ENCODE measurements around the gene MLLT10. TPM values are rescaled to one million over a fixed set of nuclear protein-coding genes. Genes with fewer than 3 reads are reported as not detected.

Gene MLLT10
- total RNA-seq, 1 donor from 2014 or later: 43.9 TPM

- Mint-ChIP-seq H3K27ac (ENCODE audit: unreplicated experiment) (peak overlapping the region; percentile 98), H3K36me3 (ENCODE audit: unreplicated experiment) (no peaks in the 10 kb centered on the region), H3K9me3 (ENCODE audit: unreplicated experiment) (no peaks in the 10 kb centered on the region), H3K27me3 (ENCODE audit: unreplicated experiment) (no peaks in the 10 kb centered on the region), H3K4me1 (ENCODE audit: unreplicated experiment) (peaks cover 37% of the 10 kb centered on the region), H3K4me3 (ENCODE audit: unreplicated experiment) (peak overlapping the region; percentile 75)
- TF ChIP-seq CTCF (IDR thresholded peaks at IDR 0.05): no peak
- DNase-seq (ENCODE audit: extremely low spot score, unreplicated experiment): no peak
These were observed 4.8 kb upstream of the MLLT10 start for GRCh38 chr10:21529032-21529910.

GRCh38 chr10:21530168-21530567 is 3.9 kb upstream of the MLLT10 start:
- Mint-ChIP-seq H3K4me3 (ENCODE audit: unreplicated experiment) (no peak overlapping the region), H3K36me3 (ENCODE audit: unreplicated experiment) (no peaks in the 10 kb centered on the region), H3K27me3 (ENCODE audit: unreplicated experiment) (no peaks in the 10 kb centered on the region), H3K4me1 (ENCODE audit: unreplicated experiment) (peaks cover 35% of the 10 kb centered on the region), H3K27ac (ENCODE audit: unreplicated experiment) (peak overlapping the region; percentile 58), H3K9me3 (ENCODE audit: unreplicated experiment) (no peaks in the 10 kb centered on the region)
- no peak for DNase-seq (ENCODE audit: extremely low spot score, unreplicated experiment)
- no peak for TF ChIP-seq CTCF (IDR thresholded peaks at IDR 0.05)

GRCh38 chr10:21530641-21531040 is 3.4 kb upstream of the MLLT10 start:
- peak overlapping the region; percentile 58 for H3K27ac Mint-ChIP-seq (ENCODE audit: unreplicated experiment)
- H3K4me1 Mint-ChIP-seq (ENCODE audit: unreplicated experiment): peaks cover 40% of the 10 kb centered on the region
- no peaks in the 10 kb centered on the region for H3K36me3 Mint-ChIP-seq (ENCODE audit: unreplicated experiment)
- no peak for TF ChIP-seq CTCF (IDR thresholded peaks at IDR 0.05)
- H3K4me3 Mint-ChIP-seq (ENCODE audit: unreplicated experiment): no peak overlapping the region
- no peaks in the 10 kb centered on the region for H3K9me3 Mint-ChIP-seq (ENCODE audit: unreplicated experiment)
- no peaks in the 10 kb centered on the region for H3K27me3 Mint-ChIP-seq (ENCODE audit: unreplicated experiment)
- DNase-seq (ENCODE audit: extremely low spot score, unreplicated experiment): no peak

- Mint-ChIP-seq H3K27me3 (ENCODE audit: unreplicated experiment) (no peaks in the 10 kb centered on the region), H3K4me3 (ENCODE audit: unreplicated experiment) (no peak overlapping the region), H3K27ac (ENCODE audit: unreplicated experiment) (peak overlapping the region; percentile 71), H3K9me3 (ENCODE audit: unreplicated experiment) (no peaks in the 10 kb centered on the region), H3K4me1 (ENCODE audit: unreplicated experiment) (peaks cover 44% of the 10 kb centered on the region), H3K36me3 (ENCODE audit: unreplicated experiment) (no peaks in the 10 kb centered on the region)
- TF ChIP-seq CTCF (IDR thresholded peaks at IDR 0.05): no peak
- DNase-seq (ENCODE audit: extremely low spot score, unreplicated experiment): no peak
These were observed 2.9 kb upstream of the MLLT10 start for GRCh38 chr10:21531164-21531563.

- Mint-ChIP-seq H3K4me3 (ENCODE audit: unreplicated experiment) (peak overlapping the region; percentile 88), H3K27ac (ENCODE audit: unreplicated experiment) (peak overlapping the region; percentile 99), H3K4me1 (ENCODE audit: unreplicated experiment) (peaks cover 48% of the 10 kb centered on the region), H3K36me3 (ENCODE audit: unreplicated experiment) (no peaks in the 10 kb centered on the region), H3K27me3 (ENCODE audit: unreplicated experiment) (no peaks in the 10 kb centered on the region), H3K9me3 (ENCODE audit: unreplicated experiment) (no peaks in the 10 kb centered on the region)
- TF ChIP-seq CTCF (IDR thresholded peaks at IDR 0.05): no peak
- DNase-seq (ENCODE audit: extremely low spot score, unreplicated experiment): no peak
These were observed 1.2 kb upstream of the MLLT10 start for GRCh38 chr10:21532694-21533466.

Measured in osteocyte (in vitro differentiated cells).